Panc1 (cell line): ENCODE results near the gene ECEL1. TPM values are rescaled to one million over a fixed set of nuclear protein-coding genes. Genes with fewer than 3 reads are reported as not detected.

Source experiments
- ATAC-seq: fragments of 200-7000 bp; cut with Tn5 transposase; 2 replicates; pipeline ENCODE4 v1.9.1; 2020; ENCODE audit warnings: mild to moderate bottlenecking, moderate library complexity
- BruUV-seq: library from RNA; stranded (reverse); fragments of 400-500 nt; replicated peaks from 2 replicates; lab custom pipeline; 2021; lab: Mats Ljungman, UMichigan
- CTCF ChIA-PET: fragments of 300-600 bp; sonication (Branson Sonifier 250); formaldehyde crosslinking; loops from one replicate; lab custom pipeline; 2022; ENCODE audit warnings: antibody characterized with exemption; lab: Charles Lee
- POLR2A ChIA-PET: fragments of 300-600 bp; sonication (Branson Sonifier 250); formaldehyde crosslinking; loops from one replicate; lab custom pipeline; 2022; ENCODE audit warnings: antibody characterized with exemption; lab: Charles Lee
- DNase-seq: peaks from one replicate; pipeline ENCODE4 v3.0.0-alpha.2; 2010; ENCODE audit warnings: low read depth, low spot score
- H3K27ac ChIP-seq: 2 replicates; pipeline ENCODE4 v1.5.1; 2011; ENCODE audit warnings: mild to moderate bottlenecking, low read length, inconsistent platforms
- H3K27me3 ChIP-seq: fragments of 200-500 bp; sonication (Bioruptor generic); 2 replicates; pipeline ENCODE4 v1.6.0; 2014; ENCODE audit warnings: low read length, inconsistent platforms; ENCODE audit not compliant: control insufficient read depth, insufficient read depth
- H3K36me3 ChIP-seq: fragments of 200-500 bp; sonication (Bioruptor generic); 2 replicates; pipeline ENCODE4 v1.5.1; 2014; ENCODE audit warnings: inconsistent platforms, mild to moderate bottlenecking, low read length, moderate library complexity; ENCODE audit not compliant: control insufficient read depth, insufficient read depth
- H3K4me1 ChIP-seq: 2 replicates; pipeline ENCODE4 v1.5.1; 2011; ENCODE audit warnings: inconsistent platforms, mild to moderate bottlenecking, low read length, moderate library complexity; ENCODE audit not compliant: control insufficient read depth, insufficient read depth
- H3K4me3 ChIP-seq, 2 experiments: 2 replicates each; pipeline ENCODE4 v1.5.1; 2011 to 2012; ENCODE audit warnings: low read depth in 2 of 2, low read length in 2 of 2, mild to moderate bottlenecking in 2 of 2, inconsistent platforms in 1 of 2, moderate library complexity in 1 of 2
- H3K9me3 ChIP-seq: fragments of 200-500 bp; sonication (Bioruptor generic); 2 replicates; pipeline ENCODE4 v1.5.1; 2014; ENCODE audit warnings: low read depth, mild to moderate bottlenecking, inconsistent platforms, low read length, moderate library complexity; ENCODE audit not compliant: control insufficient read depth, insufficient read depth
- POLR2AphosphoS5 ChIP-seq: IDR thresholded peaks from 2 replicates; pipeline ENCODE4 v1.6.1; 2012; ENCODE audit warnings: mild to moderate bottlenecking, low read depth, low read length, moderate library complexity
- SIN3A ChIP-seq: IDR thresholded peaks from 2 replicates; pipeline ENCODE4 v1.6.1; 2012; ENCODE audit warnings: low read depth, mild to moderate bottlenecking, low read length, moderate library complexity, borderline replicate concordance; ENCODE audit not compliant: insufficient read depth
- TCF7L2 ChIP-seq: IDR thresholded peaks from 2 replicates; pipeline ENCODE4 v1.6.1; 2011; ENCODE audit warnings: mild to moderate bottlenecking, low read depth, low read length, inconsistent platforms
- in situ Hi-C: cut with HindIII; loops from 2 replicates; pipeline ENCODE4 v1.10.0; 2016; ENCODE audit warnings: low sequenced_read_pairs, low pct_unique_long_range_greater_than_20kb
- intact Hi-C: fragments of 100-400 bp; cut with micrococcal nuclease; formaldehyde crosslinking; loops from one replicate; pipeline ENCODE4 v1.10.0; 2022; ENCODE audit not compliant: unreplicated experiment
- total RNA-seq: library from RNA; stranded (reverse); gene quantifications from one replicate; pipeline ENCODE4 v1.2.1, GENCODE V29; 2021; ENCODE audit not compliant: unreplicated experiment
- TF ChIP-seq, protein P1 (sequence below), 2 experiments: IDR thresholded peaks; 2 replicates each; pipeline ENCODE4 v1.6.1; 2011 to 2012; ENCODE audit warnings: low read depth in 2 of 2, control low read depth in 1 of 2, low read length in 1 of 2, mild to moderate bottlenecking in 1 of 2, moderate library complexity in 1 of 2; ENCODE audit not compliant: insufficient read depth in 1 of 2
- TF ChIP-seq, protein P2 (sequence below): fragments of 450-650 bp; IDR thresholded peaks from 2 replicates; pipeline ENCODE4 v1.5.1; 2017; ENCODE audit warnings: mild to moderate bottlenecking

The ECEL1 gene
- total RNA-seq, 1 experiment from 2014 or later: 2.9 TPM

DNA sequence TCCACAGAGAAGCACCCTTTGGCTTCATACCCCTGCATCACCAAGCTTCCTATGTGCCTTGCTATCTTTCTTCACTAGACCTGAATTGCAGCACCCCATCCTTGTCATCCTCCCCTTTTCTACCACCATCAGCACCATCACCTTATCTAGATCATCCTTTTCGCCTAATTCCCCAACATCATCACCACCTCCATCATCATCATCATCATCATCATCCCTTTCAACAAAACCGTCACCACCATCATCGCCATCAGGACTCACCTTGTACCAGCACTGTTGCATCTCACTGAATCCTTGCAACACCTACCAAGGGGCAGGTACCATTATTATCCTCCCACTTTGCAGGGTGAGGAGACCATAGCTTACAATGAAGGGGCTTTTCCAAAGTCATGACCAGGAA lies 10.8 kb upstream of the ECEL1 start:
- TF ChIP-seq SIN3A (no peak), TCF7L2 (no peak), POLR2AphosphoS5 (no peak)
- TF ChIP-seq, protein P1, sequence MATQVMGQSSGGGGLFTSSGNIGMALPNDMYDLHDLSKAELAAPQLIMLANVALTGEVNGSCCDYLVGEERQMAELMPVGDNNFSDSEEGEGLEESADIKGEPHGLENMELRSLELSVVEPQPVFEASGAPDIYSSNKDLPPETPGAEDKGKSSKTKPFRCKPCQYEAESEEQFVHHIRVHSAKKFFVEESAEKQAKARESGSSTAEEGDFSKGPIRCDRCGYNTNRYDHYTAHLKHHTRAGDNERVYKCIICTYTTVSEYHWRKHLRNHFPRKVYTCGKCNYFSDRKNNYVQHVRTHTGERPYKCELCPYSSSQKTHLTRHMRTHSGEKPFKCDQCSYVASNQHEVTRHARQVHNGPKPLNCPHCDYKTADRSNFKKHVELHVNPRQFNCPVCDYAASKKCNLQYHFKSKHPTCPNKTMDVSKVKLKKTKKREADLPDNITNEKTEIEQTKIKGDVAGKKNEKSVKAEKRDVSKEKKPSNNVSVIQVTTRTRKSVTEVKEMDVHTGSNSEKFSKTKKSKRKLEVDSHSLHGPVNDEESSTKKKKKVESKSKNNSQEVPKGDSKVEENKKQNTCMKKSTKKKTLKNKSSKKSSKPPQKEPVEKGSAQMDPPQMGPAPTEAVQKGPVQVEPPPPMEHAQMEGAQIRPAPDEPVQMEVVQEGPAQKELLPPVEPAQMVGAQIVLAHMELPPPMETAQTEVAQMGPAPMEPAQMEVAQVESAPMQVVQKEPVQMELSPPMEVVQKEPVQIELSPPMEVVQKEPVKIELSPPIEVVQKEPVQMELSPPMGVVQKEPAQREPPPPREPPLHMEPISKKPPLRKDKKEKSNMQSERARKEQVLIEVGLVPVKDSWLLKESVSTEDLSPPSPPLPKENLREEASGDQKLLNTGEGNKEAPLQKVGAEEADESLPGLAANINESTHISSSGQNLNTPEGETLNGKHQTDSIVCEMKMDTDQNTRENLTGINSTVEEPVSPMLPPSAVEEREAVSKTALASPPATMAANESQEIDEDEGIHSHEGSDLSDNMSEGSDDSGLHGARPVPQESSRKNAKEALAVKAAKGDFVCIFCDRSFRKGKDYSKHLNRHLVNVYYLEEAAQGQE (IDR thresholded peaks at IDR 0.05; ENCODE audit: insufficient read depth in 1 of 2, low read depth in 2 of 2, low read length in 1 of 2): no peak
- TF ChIP-seq, protein P2, sequence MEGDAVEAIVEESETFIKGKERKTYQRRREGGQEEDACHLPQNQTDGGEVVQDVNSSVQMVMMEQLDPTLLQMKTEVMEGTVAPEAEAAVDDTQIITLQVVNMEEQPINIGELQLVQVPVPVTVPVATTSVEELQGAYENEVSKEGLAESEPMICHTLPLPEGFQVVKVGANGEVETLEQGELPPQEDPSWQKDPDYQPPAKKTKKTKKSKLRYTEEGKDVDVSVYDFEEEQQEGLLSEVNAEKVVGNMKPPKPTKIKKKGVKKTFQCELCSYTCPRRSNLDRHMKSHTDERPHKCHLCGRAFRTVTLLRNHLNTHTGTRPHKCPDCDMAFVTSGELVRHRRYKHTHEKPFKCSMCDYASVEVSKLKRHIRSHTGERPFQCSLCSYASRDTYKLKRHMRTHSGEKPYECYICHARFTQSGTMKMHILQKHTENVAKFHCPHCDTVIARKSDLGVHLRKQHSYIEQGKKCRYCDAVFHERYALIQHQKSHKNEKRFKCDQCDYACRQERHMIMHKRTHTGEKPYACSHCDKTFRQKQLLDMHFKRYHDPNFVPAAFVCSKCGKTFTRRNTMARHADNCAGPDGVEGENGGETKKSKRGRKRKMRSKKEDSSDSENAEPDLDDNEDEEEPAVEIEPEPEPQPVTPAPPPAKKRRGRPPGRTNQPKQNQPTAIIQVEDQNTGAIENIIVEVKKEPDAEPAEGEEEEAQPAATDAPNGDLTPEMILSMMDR: no peak
- no peak for ATAC-seq
- BruUV-seq: no TSS peak

DNA sequence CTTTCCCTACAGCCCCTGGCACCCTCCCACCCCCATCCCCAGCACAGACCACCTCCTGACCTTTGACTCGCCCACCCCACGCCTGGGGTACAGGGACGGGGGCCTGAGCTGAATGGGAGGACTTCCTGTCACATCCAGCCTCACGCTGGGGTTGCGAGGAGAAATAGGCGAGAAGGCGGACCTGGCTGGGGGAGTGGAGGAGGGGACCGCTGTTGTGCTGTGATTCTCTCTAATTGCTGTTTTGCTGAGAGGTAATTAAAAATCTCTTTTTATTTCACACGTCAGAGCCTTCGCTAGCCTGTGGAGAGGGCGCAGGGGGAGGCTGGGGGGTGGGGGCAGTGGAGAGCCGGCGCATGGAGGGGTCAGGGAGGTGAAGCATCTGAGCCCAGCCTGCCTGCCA lies 9.7 kb upstream of the ECEL1 start:
- H3K27ac ChIP-seq: no peak overlapping the region
- no peaks in the 10 kb centered on the region for H3K27me3 ChIP-seq
- H3K9me3 ChIP-seq: no peaks in the 10 kb centered on the region
- CTCF ChIA-PET: no interaction called here
- in situ Hi-C loops: no loop called here
- H3K4me3 ChIP-seq: no peak overlapping the region
- intact Hi-C loops: no loop called here
- POLR2A ChIA-PET: no interaction called here
- no TSS peak for BruUV-seq
- DNase-seq: no peak
- no peaks in the 10 kb centered on the region for H3K36me3 ChIP-seq
- TF ChIP-seq, protein P1 (IDR thresholded peaks at IDR 0.05; ENCODE audit: insufficient read depth in 1 of 2, low read depth in 2 of 2, low read length in 1 of 2): no peak
- no peak for TF ChIP-seq SIN3A
- TF ChIP-seq, protein P2: no peak
- no peak for TF ChIP-seq TCF7L2
- TF ChIP-seq POLR2AphosphoS5: no peak
- no peak for ATAC-seq
- H3K4me1 ChIP-seq: no peaks in the 10 kb centered on the region; the same call in 1 of the 2 replicates

More for the DNA sequence above, 10.8 kb upstream of the ECEL1 start:
- in situ Hi-C loops (no loop called here), intact Hi-C loops (no loop called here)
- Histone ChIP-seq H3K27ac (no peak overlapping the region), H3K36me3 (no peaks in the 10 kb centered on the region), H3K9me3 (no peaks in the 10 kb centered on the region), H3K4me3 (no peak overlapping the region), H3K4me1 (no peaks in the 10 kb centered on the region; the same call in 1 of the 2 replicates), H3K27me3 (no peaks in the 10 kb centered on the region)
- ChIA-PET POLR2A (interaction anchor here (0.6 kb wide), 2 partner anchors 617 to 769 kb away, joined by 3 to 10 read pairs; no protein-coding TSS in a partner anchor), CTCF (no interaction called here)
- no peak for DNase-seq
